ENCODE results near the gene ADAMTS17. TPM values are rescaled to one million over a fixed set of nuclear protein-coding genes. Genes with fewer than 3 reads are reported as not detected.

ADAMTS17 gene
- total RNA-seq, 1 donor from 2014 or later = 3.4 TPM

- Mint-ChIP-seq H3K36me3 (ENCODE audit: low read depth) (peaks cover 4% of the 10 kb centered on the region), H3K4me3 (ENCODE audit: unreplicated experiment) (no peak overlapping the region), H3K27ac (ENCODE audit: unreplicated experiment) (no peak overlapping the region), H3K27me3 (ENCODE audit: low read depth) (peaks cover 5% of the 10 kb centered on the region), H3K4me1 (ENCODE audit: low read depth) (peaks cover 22% of the 10 kb centered on the region), H3K9me3 (ENCODE audit: low read depth) (peaks cover 4% of the 10 kb centered on the region)
- TF ChIP-seq CTCF (IDR thresholded peaks at IDR 0.05) = no peak
- DNase-seq (ENCODE audit: low spot score) = no peak
Measured at GRCh38 chr15:100236981-100237720, 104.6 kb downstream of the ADAMTS17 start.

- H3K36me3 Mint-ChIP-seq (ENCODE audit: low read depth) = peaks cover 4% of the 10 kb centered on the region
- no peak for DNase-seq (ENCODE audit: low spot score)
- H3K27ac Mint-ChIP-seq (ENCODE audit: unreplicated experiment) = no peak overlapping the region
- H3K9me3 Mint-ChIP-seq (ENCODE audit: low read depth) = no peaks in the 10 kb centered on the region
- no peak overlapping the region for H3K4me3 Mint-ChIP-seq (ENCODE audit: unreplicated experiment)
- H3K27me3 Mint-ChIP-seq (ENCODE audit: low read depth) = peaks cover 5% of the 10 kb centered on the region
- TF ChIP-seq CTCF (IDR thresholded peaks at IDR 0.05) = no peak
- peaks cover 15% of the 10 kb centered on the region for H3K4me1 Mint-ChIP-seq (ENCODE audit: low read depth)
Measured at GRCh38 chr15:100235030-100235617, 106.7 kb downstream of the ADAMTS17 start.

- TF ChIP-seq CTCF (IDR thresholded peaks at IDR 0.05) = no peak
- Mint-ChIP-seq H3K4me1 (ENCODE audit: low read depth) (peaks cover 15% of the 10 kb centered on the region), H3K27me3 (ENCODE audit: low read depth) (peaks cover 5% of the 10 kb centered on the region), H3K36me3 (ENCODE audit: low read depth) (peaks cover 3% of the 10 kb centered on the region), H3K9me3 (ENCODE audit: low read depth) (no peaks in the 10 kb centered on the region), H3K4me3 (ENCODE audit: unreplicated experiment) (no peak overlapping the region), H3K27ac (ENCODE audit: unreplicated experiment) (peak overlapping the region; percentile 18)
- DNase-seq (ENCODE audit: low spot score) = no peak
Measured at GRCh38 chr15:100234158-100235029, 107.4 kb downstream of the ADAMTS17 start.

- Mint-ChIP-seq H3K36me3 (ENCODE audit: low read depth) (no peaks in the 10 kb centered on the region), H3K4me1 (ENCODE audit: low read depth) (peaks cover 15% of the 10 kb centered on the region), H3K27ac (ENCODE audit: unreplicated experiment) (no peak overlapping the region), H3K27me3 (ENCODE audit: low read depth) (peaks cover 8% of the 10 kb centered on the region), H3K9me3 (ENCODE audit: low read depth) (no peaks in the 10 kb centered on the region), H3K4me3 (ENCODE audit: unreplicated experiment) (no peak overlapping the region)
- no peak for TF ChIP-seq CTCF (IDR thresholded peaks at IDR 0.05)
- DNase-seq (ENCODE audit: low spot score) = peak; percentile 6
Measured at GRCh38 chr15:100230784-100231183, 111.0 kb downstream of the ADAMTS17 start.
